Activated CD4-positive, alpha-beta T cell treated with anti-CD3 and anti-CD28 coated beads for 36 hours (primary cell): Measurements from ENCODE around the gene PRKAA1. TPM values are rescaled to one million over a fixed set of nuclear protein-coding genes. Genes with fewer than 3 reads are reported as not detected.

Experiments
- ATAC-seq: fragments of 200-7000 bp; cut with Tn5 transposase; one replicate; pipeline ENCODE4 v1.10.0; 2021; ENCODE audit warnings: mild to moderate bottlenecking, moderate library complexity
- CTCF ChIA-PET: fragments of 350-600 bp; sonication (Branson Sonifier 250); formaldehyde crosslinking; loops from one replicate; lab custom pipeline; 2021; ENCODE audit warnings: antibody characterized with exemption; lab: Charles Lee
- POLR2A ChIA-PET: fragments of 350-600 bp; sonication (Branson Sonifier 250); formaldehyde crosslinking; loops from one replicate; lab custom pipeline; 2021; ENCODE audit warnings: antibody characterized with exemption, inconsistent platforms; lab: Charles Lee
- DNase-seq: peaks from one replicate; pipeline ENCODE4 v3.0.0-alpha.2; 2020
- H3K27ac Mint-ChIP-seq: one replicate; pipeline ENCODE4 v1.8.0; 2021; ENCODE audit warnings: mixed read lengths
- H3K27me3 Mint-ChIP-seq: one replicate; pipeline ENCODE4 v1.8.0; 2021; ENCODE audit warnings: mixed read lengths
- H3K36me3 Mint-ChIP-seq: one replicate; pipeline ENCODE4 v1.8.0; 2021; ENCODE audit warnings: low read depth, mixed read lengths
- H3K4me1 Mint-ChIP-seq: one replicate; pipeline ENCODE4 v1.8.0; 2021; ENCODE audit warnings: mixed read lengths
- H3K4me3 Mint-ChIP-seq: one replicate; pipeline ENCODE4 v1.8.0; 2021; ENCODE audit warnings: mild to moderate bottlenecking, moderate library complexity, mixed read lengths
- H3K9me3 Mint-ChIP-seq: one replicate; pipeline ENCODE4 v1.8.0; 2021; ENCODE audit warnings: low read depth, mixed read lengths
- intact Hi-C, 2 experiments: fragments of 100-400 bp; cut with DNase I in 1 of 2; cut with micrococcal nuclease in 1 of 2; formaldehyde crosslinking; loops; one replicate each; pipeline versions ENCODE4 v1.14.2 to v1.15.1; 2022 to 2024; cut with DNase I, micrococcal nuclease
- total RNA-seq, 2 experiments: library from RNA; stranded (reverse); gene quantifications; one replicate each; pipeline ENCODE4 v1.2.3, GENCODE V29; 2021

The PRKAA1 gene
- 10 to 100 TPM; 46.9 to 63.9 TPM for total RNA-seq

- Mint-ChIP-seq H3K4me3 (peak within 1 kb of the TSS; percentile 82), H3K9me3 (no peaks in the 10 kb centered on the region), H3K27ac (peak within 1 kb of the TSS; percentile 78), H3K4me1 (peaks cover 35% of the 10 kb centered on the region), H3K27me3 (peaks cover 2% of the 10 kb centered on the region), H3K36me3 (peaks cover 24% of the 10 kb centered on the region)
- POLR2A ChIA-PET, result interaction anchor here (0.6 to 2.1 kb wide), 4 partner anchors 21 to 392 kb away, joined by 3 to 11 read pairs (median 3); no protein-coding TSS in a partner anchor
- intact Hi-C loops, result loop anchor here (1.0 kb wide), 5 partner anchors 15 to 81 kb away; partner anchors contain the start of genes TTC33 (in 2 of the 2) and RPL37 (in 1 of the 2)
- peak; percentile 94 for ATAC-seq
- peak; percentile 93 for DNase-seq
- CTCF ChIA-PET, result interaction anchor here (1.0 to 1.5 kb wide), 4 partner anchors 10 to 391 kb away, joined by 3 to 6 read pairs (median 4); no protein-coding TSS in a partner anchor
Measured at GRCh38 chr5:40798012-40798800, at the start of gene PRKAA1. Gene PRKAA1 (minus strand): TSS chr5:40798374. CDS start chr5:40798189, 185 bp downstream.

- ATAC-seq (no peak), DNase-seq (no peak)
- CTCF ChIA-PET, result interaction anchor here (1.0 kb wide), 1 partner anchor 14 kb away, joined by 3 read pairs; no protein-coding TSS in a partner anchor
- Mint-ChIP-seq H3K4me1 (no peaks in the 10 kb centered on the region), H3K4me3 (no peak overlapping the region), H3K9me3 (no peaks in the 10 kb centered on the region), H3K27me3 (no peaks in the 10 kb centered on the region), H3K36me3 (peaks cover 7% of the 10 kb centered on the region), H3K27ac (no peak overlapping the region)
- intact Hi-C loops, result no loop called here
- POLR2A ChIA-PET, result no interaction called here
Measured at GRCh38 chr5:40847525-40847924, 49.4 kb upstream of the PRKAA1 start.

GRCh38 chr5:40846371-40846770 lies 48.2 kb upstream of the PRKAA1 start:
- intact Hi-C loops, result no loop called here
- Mint-ChIP-seq H3K9me3 (no peaks in the 10 kb centered on the region), H3K27me3 (peaks cover 1% of the 10 kb centered on the region), H3K27ac (no peak overlapping the region), H3K4me3 (no peak overlapping the region), H3K36me3 (peaks cover 7% of the 10 kb centered on the region), H3K4me1 (peaks cover 7% of the 10 kb centered on the region)
- CTCF ChIA-PET, result no interaction called here
- ATAC-seq (no peak), DNase-seq (no peak)
- POLR2A ChIA-PET, result no interaction called here

GRCh38 chr5:40844565-40844964 lies 46.4 kb upstream of the PRKAA1 start:
- Mint-ChIP-seq H3K27ac (no peak overlapping the region), H3K27me3 (peaks cover 3% of the 10 kb centered on the region), H3K36me3 (peaks cover 3% of the 10 kb centered on the region), H3K4me1 (peaks cover 12% of the 10 kb centered on the region), H3K9me3 (no peaks in the 10 kb centered on the region), H3K4me3 (no peak overlapping the region)
- ATAC-seq (no peak), DNase-seq (no peak)
- intact Hi-C loops, result no loop called here
- CTCF ChIA-PET, result interaction anchor here (0.6 to 0.7 kb wide), 2 partner anchors 22 to 83 kb away, joined by 3 read pairs; no protein-coding TSS in a partner anchor
- POLR2A ChIA-PET, result no interaction called here

GRCh38 chr5:40842351-40842750 lies 44.2 kb upstream of the PRKAA1 start:
- Mint-ChIP-seq H3K9me3 (no peaks in the 10 kb centered on the region), H3K27ac (no peak overlapping the region), H3K4me1 (peaks cover 15% of the 10 kb centered on the region), H3K27me3 (peaks cover 3% of the 10 kb centered on the region), H3K4me3 (no peak overlapping the region), H3K36me3 (peaks cover 3% of the 10 kb centered on the region)
- intact Hi-C loops, result no loop called here
- ChIA-PET CTCF (no interaction called here), POLR2A (no interaction called here)
- DNase-seq (no peak), ATAC-seq (no peak)

GRCh38 chr5:40841068-40841805 lies 43.1 kb upstream of the PRKAA1 start, which contains the start of gene CARD6:
Gene CARD6 (plus strand): TSS chr5:40841367. CDS start chr5:40841383, 16 bp downstream.
- intact Hi-C loops, result no loop called here
- no peak for DNase-seq
- Mint-ChIP-seq H3K36me3 (peaks cover 3% of the 10 kb centered on the region), H3K9me3 (peaks cover 2% of the 10 kb centered on the region), H3K27me3 (peaks cover 3% of the 10 kb centered on the region), H3K4me1 (peaks cover 19% of the 10 kb centered on the region), H3K27ac (peak within 1 kb of the TSS; percentile 95), H3K4me3 (peak within 1 kb of the TSS; percentile 81)
- ATAC-seq, result peak; percentile 49
- ChIA-PET POLR2A (no interaction called here), CTCF (interaction anchor here (0.7 kb wide), 1 partner anchor 29 kb away, joined by 3 read pairs; no protein-coding TSS in a partner anchor)

GRCh38 chr5:40838086-40838485 lies 39.9 kb upstream of the PRKAA1 start:
- ChIA-PET POLR2A (no interaction called here), CTCF (no interaction called here)
- Mint-ChIP-seq H3K9me3 (peaks cover 2% of the 10 kb centered on the region), H3K36me3 (peaks cover 26% of the 10 kb centered on the region), H3K27ac (no peak overlapping the region), H3K27me3 (peaks cover 3% of the 10 kb centered on the region), H3K4me1 (peaks cover 28% of the 10 kb centered on the region), H3K4me3 (no peak overlapping the region)
- DNase-seq (no peak), ATAC-seq (no peak)
- intact Hi-C loops, result loop anchor here (5.0 to 10.0 kb wide), 8 partner anchors 39 to 1763 kb away; partner anchors contain the start of genes FBXO4 (in 1 of the 2), OXCT1 (in 1 of the 2) and RICTOR (in 1 of the 2)

DNA sequence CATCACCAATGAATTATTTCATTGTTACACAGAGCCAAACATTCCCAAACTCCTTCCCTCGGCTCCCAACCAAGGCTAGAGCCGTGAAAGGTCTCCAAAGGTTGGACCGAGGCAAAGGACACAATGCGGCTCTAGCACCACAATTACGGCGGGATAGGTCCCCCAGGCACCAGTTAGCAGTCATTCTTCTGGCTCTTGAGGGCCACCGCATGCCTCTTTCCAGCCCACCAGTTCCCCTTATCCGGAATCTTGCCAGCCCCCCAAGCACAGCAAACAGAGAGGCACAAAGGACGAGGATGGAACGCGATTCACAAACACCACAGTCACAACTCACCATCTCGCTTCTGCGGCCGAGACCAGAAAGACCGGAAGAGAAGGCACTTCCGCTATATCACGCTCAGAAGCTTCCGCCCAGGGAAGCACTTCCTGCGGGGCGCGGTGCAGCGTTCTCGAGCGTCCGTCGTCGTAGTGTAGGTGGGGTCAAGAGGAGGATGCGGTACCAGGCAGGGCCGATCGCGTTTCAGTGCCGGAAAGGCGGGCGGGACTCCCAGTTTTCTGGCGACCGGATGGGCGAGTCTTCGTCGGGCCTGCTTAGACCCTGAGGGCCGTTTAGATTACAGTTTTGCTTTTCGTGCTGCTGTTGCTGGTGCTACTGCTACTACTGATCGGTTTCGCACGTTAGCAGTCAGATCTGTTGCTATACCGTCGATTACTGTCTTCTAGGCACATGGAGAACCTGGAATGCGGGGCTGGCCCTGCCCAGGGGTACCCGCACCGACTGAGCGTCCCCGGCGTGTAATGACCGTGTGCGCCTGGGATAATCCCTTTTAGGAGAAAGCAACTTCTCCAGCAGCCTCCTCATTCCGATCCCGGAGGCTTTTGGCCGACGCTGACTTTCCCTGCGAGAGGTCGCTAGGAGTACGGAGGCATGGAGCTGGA lies 36.9 kb upstream of the PRKAA1 start, which contains the start of gene RPL37:
Gene RPL37 (minus strand): TSS at position 374 of the 939 bp plus-strand sequence. CDS start 37 bp downstream, at position 337.
- POLR2A ChIA-PET, result interaction anchor here (1.1 kb wide), 1 partner anchor 22 kb away, joined by 4 read pairs; no protein-coding TSS in a partner anchor
- intact Hi-C loops, result loop anchor here (1.0 to 10.0 kb wide), 16 partner anchors 21 to 1760 kb away; partner anchors contain the start of genes RIMOC1 (in 2 of the 2), TTC33 (in 2 of the 2), FBXO4 (in 1 of the 2) and OXCT1 (in 1 of the 2)
- Mint-ChIP-seq H3K36me3 (peaks cover 54% of the 10 kb centered on the region), H3K27ac (peak within 1 kb of the TSS; percentile 100), H3K4me1 (peaks cover 44% of the 10 kb centered on the region), H3K27me3 (no peaks in the 10 kb centered on the region), H3K9me3 (peaks cover 2% of the 10 kb centered on the region), H3K4me3 (peak within 1 kb of the TSS; percentile 99)
- ATAC-seq (peak; percentile 93), DNase-seq (peak; percentile 96)
- CTCF ChIA-PET, result interaction anchor here (0.6 to 1.6 kb wide), 3 partner anchors 21 to 450 kb away, joined by 3 read pairs; no protein-coding TSS in a partner anchor

- intact Hi-C loops, result loop anchor here (1.0 to 10.0 kb wide), 10 partner anchors 20 to 1760 kb away; partner anchors contain the start of genes OXCT1 (in 1 of the 2) and RICTOR (in 1 of the 2)
- H3K27ac Mint-ChIP-seq, result peak overlapping the region; percentile 100
- DNase-seq (peak; percentile 54), ATAC-seq (no peak)
- H3K4me3 Mint-ChIP-seq, result peak overlapping the region; percentile 99
- H3K4me1 Mint-ChIP-seq, result peaks cover 50% of the 10 kb centered on the region
- H3K9me3 Mint-ChIP-seq, result peaks cover 2% of the 10 kb centered on the region
- H3K27me3 Mint-ChIP-seq, result no peaks in the 10 kb centered on the region
- H3K36me3 Mint-ChIP-seq, result peaks cover 61% of the 10 kb centered on the region
- POLR2A ChIA-PET, result no interaction called here
- CTCF ChIA-PET, result interaction anchor here (1.3 to 1.6 kb wide), 2 partner anchors 20 to 65 kb away, joined by 3 to 4 read pairs; no protein-coding TSS in a partner anchor
Measured at GRCh38 chr5:40834391-40834848, 36.2 kb upstream of the PRKAA1 start.
